Measurements from ENCODE around the gene SYNDIG1.

Gene SYNDIG1

GRCh38 chr20:24583169-24583792 lies 113.9 kb downstream of the SYNDIG1 start:
- no peak for DNase-seq (ENCODE audit: low read depth in 3 of 3)

GRCh38 chr20:24584078-24584477 lies 114.6 kb downstream of the SYNDIG1 start:
- no peak for DNase-seq (ENCODE audit: low read depth in 3 of 3)

GRCh38 chr20:24584538-24585356 lies 115.3 kb downstream of the SYNDIG1 start:
- no peak for DNase-seq (ENCODE audit: low read depth in 3 of 3)

- no peak for DNase-seq (ENCODE audit: low read depth in 3 of 3)
Measured at GRCh38 chr20:24585796-24586522, 116.5 kb downstream of the SYNDIG1 start.

- no peak for DNase-seq (ENCODE audit: low read depth in 3 of 3)
Measured at GRCh38 chr20:24586523-24586840, 117.1 kb downstream of the SYNDIG1 start.

- DNase-seq (ENCODE audit: low read depth in 3 of 3): no peak
Measured at GRCh38 chr20:24587384-24588046, 118.1 kb downstream of the SYNDIG1 start.

- no peak for DNase-seq (ENCODE audit: low read depth in 3 of 3)
Measured at GRCh38 chr20:24588047-24588635, 118.7 kb downstream of the SYNDIG1 start.

- no peak for DNase-seq (ENCODE audit: low read depth in 3 of 3)
Measured at GRCh38 chr20:24588725-24589340, 119.4 kb downstream of the SYNDIG1 start.

GRCh38 chr20:24589381-24589780 lies 120.0 kb downstream of the SYNDIG1 start:
- DNase-seq (ENCODE audit: low read depth in 3 of 3): no peak

- no peak for DNase-seq (ENCODE audit: low read depth in 3 of 3)
Measured at GRCh38 chr20:24589815-24590177, 120.4 kb downstream of the SYNDIG1 start.

- no peak for DNase-seq (ENCODE audit: low read depth in 3 of 3)
Measured at GRCh38 chr20:24590178-24590982, 121.0 kb downstream of the SYNDIG1 start.

GRCh38 chr20:24597051-24597450 lies 127.6 kb downstream of the SYNDIG1 start:
- no peak for DNase-seq (ENCODE audit: low read depth in 3 of 3)

- DNase-seq (ENCODE audit: low read depth in 3 of 3): no peak
Measured at GRCh38 chr20:24598346-24598745, 128.9 kb downstream of the SYNDIG1 start.

- no peak for DNase-seq (ENCODE audit: low read depth in 3 of 3)
Measured at GRCh38 chr20:24598996-24599395, 129.6 kb downstream of the SYNDIG1 start.

GRCh38 chr20:24600012-24600411 lies 130.6 kb downstream of the SYNDIG1 start:
- no peak for DNase-seq (ENCODE audit: low read depth in 3 of 3)

GRCh38 chr20:24603454-24603853 lies 134.0 kb downstream of the SYNDIG1 start:
- no peak for DNase-seq (ENCODE audit: low read depth in 3 of 3)

GRCh38 chr20:24604966-24605665 lies 135.7 kb downstream of the SYNDIG1 start:
- no peak for DNase-seq (ENCODE audit: low read depth in 3 of 3)

GRCh38 chr20:24605937-24606455 lies 136.6 kb downstream of the SYNDIG1 start:
- no peak for DNase-seq (ENCODE audit: low read depth in 3 of 3)

GRCh38 chr20:24607402-24607801 lies 138.0 kb downstream of the SYNDIG1 start:
- no peak for DNase-seq (ENCODE audit: low read depth in 3 of 3)

Measured in stimulated activated CD4-positive, alpha-beta T cell treated with anti-CD3 and anti-CD28 coated beads, TNF-alpha, amount 100 ng/mL, for 24 hours (primary cell).